GM12878 (cell line): ENCODE measurements around the gene RELL2. TPM values are rescaled to one million over a fixed set of nuclear protein-coding genes. Genes with fewer than 3 reads are reported as not detected.

Source experiments
- ATAC-seq: fragments of 200-7000 bp; cut with Tn5 transposase; 3 replicates; pipeline ENCODE4 v1.9.1; 2020; ENCODE audit warnings: mild to moderate bottlenecking, moderate library complexity
- BruUV-seq: library from RNA; stranded (reverse); fragments of 400-500 nt; replicated peaks from 2 replicates; lab custom pipeline; 2021; lab: Mats Ljungman, UMichigan
- CTCF ChIA-PET: fragments of 300-600 bp; sonication (Branson Sonifier 250); formaldehyde crosslinking; extraction: SDS; loops from one replicate; lab custom pipeline; 2021; ENCODE audit warnings: inconsistent platforms; lab: Yijun Ruan, JAX
- POLR2A ChIA-PET: fragments of 350-600 bp; formaldehyde crosslinking; extraction: SDS; loops from one replicate; lab custom pipeline; 2021; ENCODE audit warnings: inconsistent platforms; lab: Charles Lee
- RAD21 ChIA-PET: fragments of 300-600 bp; sonication (Branson Sonifier 250); formaldehyde crosslinking; loops from one replicate; lab custom pipeline; 2023; ENCODE audit warnings: antibody characterized with exemption; ENCODE audit not compliant: unreplicated experiment; lab: Charles Lee
- SMC1A ChIA-PET: fragments of 300-600 bp; sonication (Branson Sonifier 250); formaldehyde crosslinking; loops from one replicate; lab custom pipeline; 2023; ENCODE audit not compliant: unreplicated experiment, uncharacterized antibody; lab: Charles Lee
- DNase-seq: peaks from one replicate; pipeline ENCODE4 v3.0.0-alpha.2; 2011; ENCODE audit warnings: low read depth, low spot score
- FAIRE-seq: peaks from 3 replicates; lab custom pipeline; 2011; peaks lifted over from hg19 to GRCh38; lab: Jason Lieb, UNC
- H2AFZ ChIP-seq: 2 replicates; pipeline ENCODE4 v1.6.0; 2011; ENCODE audit warnings: low read depth, low read length, control low read depth; ENCODE audit not compliant: control insufficient read depth
- H3K27ac ChIP-seq: 2 replicates; pipeline ENCODE4 v1.5.1; 2011; ENCODE audit warnings: control low read depth; ENCODE audit not compliant: control insufficient read depth, insufficient read depth
- H3K27me3 ChIP-seq, 2 experiments: replicated peaks in 1 of 2; 2 replicates each; pipeline versions ENCODE4 v1.6.0 to v1.6.1; 2011; ENCODE audit warnings: low read length in 1 of 2; ENCODE audit not compliant: control insufficient read depth in 2 of 2, insufficient read depth in 2 of 2
- H3K36me3 ChIP-seq, 2 experiments: 2 replicates each; pipeline ENCODE4 v1.5.1; 2011; ENCODE audit warnings: low read length in 1 of 2; ENCODE audit not compliant: control insufficient read depth in 2 of 2, insufficient read depth in 2 of 2
- H3K4me1 ChIP-seq: 2 replicates; pipeline ENCODE4 v1.6.1; 2011; ENCODE audit warnings: mild to moderate bottlenecking, low read length, moderate library complexity, mixed read lengths; ENCODE audit not compliant: control insufficient read depth, insufficient read depth
- H3K4me2 ChIP-seq: 2 replicates; pipeline ENCODE4 v1.6.0; 2011; ENCODE audit warnings: control low read depth; ENCODE audit not compliant: control insufficient read depth, insufficient read depth
- H3K4me3 ChIP-seq: fragments of 200-600 bp; sonication (generic); 2 replicates; pipeline ENCODE4 v1.5.1; 2016
- H3K79me2 ChIP-seq: 2 replicates; pipeline ENCODE4 v1.6.0; 2011; ENCODE audit warnings: low read length; ENCODE audit not compliant: control insufficient read depth, insufficient read depth
- H3K9ac ChIP-seq: 2 replicates; pipeline ENCODE4 v1.8.0; 2011; ENCODE audit warnings: low read length, control low read depth, mixed read lengths; ENCODE audit not compliant: control insufficient read depth, insufficient read depth
- H3K9me3 ChIP-seq: replicated peaks from 3 replicates; pipeline ENCODE4 v1.5.1; 2011; ENCODE audit warnings: mild to moderate bottlenecking, low read length; ENCODE audit not compliant: control insufficient read depth, insufficient read depth
- H4K20me1 ChIP-seq: 2 replicates; pipeline ENCODE4 v1.6.0; 2011; ENCODE audit not compliant: control insufficient read depth, insufficient read depth
- BRCA1 ChIP-seq: IDR thresholded peaks from 2 replicates; pipeline ENCODE4 v1.6.1; 2011; ENCODE audit warnings: low read depth, low read length, improper control_type of control experiment
- EZH2 ChIP-seq: IDR thresholded peaks from 2 replicates; pipeline ENCODE4 v1.6.1; 2012; ENCODE audit warnings: low read depth, mild to moderate bottlenecking, control low read depth, inconsistent platforms, low read length, borderline replicate concordance; ENCODE audit not compliant: control insufficient read depth
- HCFC1 ChIP-seq: fragments of 150-350 bp; IDR thresholded peaks from 2 replicates; pipeline ENCODE4 v1.6.1; 2014; ENCODE audit warnings: low read length
- HDAC6 ChIP-seq: fragments of 200-600 bp; sonication (generic); IDR thresholded peaks from one replicate; pipeline ENCODE4 v1.8.0; 2017; ENCODE audit warnings: antibody characterized with exemption; ENCODE audit not compliant: unreplicated experiment
- JUND ChIP-seq: IDR thresholded peaks from 2 replicates; pipeline ENCODE4 v1.6.1; 2012; ENCODE audit warnings: low read depth, mild to moderate bottlenecking, low read length, improper control_type of control experiment, moderate library complexity
- KLF5 ChIP-seq: fragments of 450-650 bp; IDR thresholded peaks from 2 replicates; pipeline ENCODE4 v1.6.1; 2014; ENCODE audit warnings: mild to moderate bottlenecking; ENCODE audit not compliant: partially characterized antibody
- POLR2AphosphoS5 ChIP-seq: IDR thresholded peaks from 2 replicates; pipeline ENCODE4 v1.6.1; 2011; ENCODE audit warnings: mild to moderate bottlenecking, low read length, inconsistent platforms
- RAD51 ChIP-seq: fragments of 450-650 bp; IDR thresholded peaks from 2 replicates; pipeline ENCODE4 v1.6.1; 2016; ENCODE audit warnings: moderate library complexity, mild to moderate bottlenecking, inconsistent platforms
- RBBP5 ChIP-seq: fragments of 200-600 bp; sonication (generic); conservative IDR thresholded peaks from 2 replicates; pipeline ENCODE4 v1.6.1; 2016
- RCOR1 ChIP-seq: conservative IDR thresholded peaks from 2 replicates; pipeline ENCODE4 v1.6.1; 2012; ENCODE audit warnings: low read depth, low read length, improper control_type of control experiment
- SRF ChIP-seq, 2 experiments: IDR thresholded peaks; 2 replicates each; pipeline ENCODE4 v1.6.1; 2011; ENCODE audit warnings: low read depth in 2 of 2, low read length in 2 of 2, mild to moderate bottlenecking in 1 of 2, moderate library complexity in 1 of 2
- TBL1XR1 ChIP-seq: IDR thresholded peaks from 2 replicates; pipeline ENCODE4 v1.6.1; 2012; ENCODE audit warnings: low read depth, low read length, improper control_type of control experiment
- TCF12 ChIP-seq: IDR thresholded peaks from 2 replicates; pipeline ENCODE4 v1.6.1; 2011; ENCODE audit warnings: low read depth, mild to moderate bottlenecking, low read length
- TCF7 ChIP-seq: IDR thresholded peaks from 2 replicates; pipeline ENCODE4 v1.6.1; 2014; ENCODE audit warnings: antibody characterized with exemption, borderline replicate concordance
- ZNF592 ChIP-seq: fragments of 450-650 bp; IDR thresholded peaks from 2 replicates; pipeline ENCODE4 v1.6.1; 2017; ENCODE audit warnings: mild to moderate bottlenecking, moderate library complexity
- ZZZ3 ChIP-seq: IDR thresholded peaks from 2 replicates; pipeline ENCODE4 v1.6.1; 2011; ENCODE audit warnings: low read depth; ENCODE audit not compliant: control insufficient read depth, insufficient read length
- WGBS: methylation state at CpG from one replicate; pipeline ENCODE4 v1.1.6; 2016; ENCODE audit warnings: low lambda C conversion rate; ENCODE audit not compliant: insufficient replicate concordance, insufficient coverage; ENCODE audit errors: missing lambda C conversion rate; 5-methylcytosine and 5-hydroxymethylcytosine counted together
- in situ Hi-C: fragments of 300-500 bp; cut with MboI; formaldehyde crosslinking; loops from 9 replicates; pipeline ENCODE4 v1.14.3; 2018; ENCODE audit warnings: mixed read lengths
- intact Hi-C: fragments of 100-400 bp; cut with micrococcal nuclease; formaldehyde crosslinking; loops from one replicate; pipeline ENCODE4 v1.14.2; 2022; ENCODE audit not compliant: unreplicated experiment
- polyA plus RNA-seq, 11 experiments: library from polyadenylated mRNA; depleted of rRNA in 4 of 11; unstranded in 6 of 11; stranded (reverse) in 5 of 11; fragments of >200 nt; fragmentation: Nextera tagmentation in 4 of 11; fragmentation: Illumina TruSeq in 1 of 11; extraction: Ambion mirVana in 4 of 11; extraction: Trizol in 1 of 11; gene quantifications; 1 replicate in 1 of 11; 2 replicates in 10 of 11; pipeline versions ENCODE4 v1.2.1 to v1.2.3, GENCODE V29; 2011 to 2016; ENCODE audit warnings: inconsistent platforms in 2 of 11, missing spikeins in 2 of 11, low read depth in 1 of 11
- total RNA-seq, 4 experiments: library from RNA; depleted of rRNA in 3 of 4; stranded (reverse); fragments of >200 nt in 3 of 4; fragmentation: Illumina TruSeq in 1 of 4; extraction: Trizol in 1 of 4; gene quantifications; 2 replicates each; pipeline versions ENCODE4 v1.2.1 to v1.2.3, GENCODE V29; 2013 to 2021

Gene RELL2
- total and polyA plus RNA-seq, 10 of the 15 experiments (the other 5 are each of a cell fraction or from before 2014, with no cell fraction given) = 0.23 to 21.4 (median 7.1) TPM

- no peak for TF ChIP-seq RAD51
- no peak for TF ChIP-seq HDAC6
- no peak for TF ChIP-seq TBL1XR1
- no peak for TF ChIP-seq EZH2
- no peak for TF ChIP-seq JUND
- TF ChIP-seq RBBP5 = no peak
- no peak for TF ChIP-seq RCOR1
- TF ChIP-seq TCF12 = no peak
- TF ChIP-seq POLR2AphosphoS5 = no peak
- TF ChIP-seq ZZZ3 = no peak
- no peak for TF ChIP-seq KLF5
- no peak for TF ChIP-seq ZNF592
- TF ChIP-seq SRF (IDR thresholded peaks at IDR 0.05; ENCODE audit: low read depth in 2 of 2, low read length in 2 of 2) = no peak
- no peak for TF ChIP-seq TCF7
- no peak for TF ChIP-seq HCFC1
- no peak for TF ChIP-seq BRCA1
- ATAC-seq (no peak), DNase-seq (no peak), FAIRE-seq (no peak)
- in situ Hi-C loops (loop anchor here (10.0 kb wide), 1 partner anchor 463 kb away; no protein-coding TSS in a partner anchor), intact Hi-C loops (no loop called here)
- ChIA-PET SMC1A (no interaction called here), CTCF (interaction anchor here (1.2 to 1.5 kb wide), 3 partner anchors 20 to 286 kb away, joined by 3 to 4 read pairs (median 3); no protein-coding TSS in a partner anchor), RAD21 (interaction anchor here (0.6 kb wide), 1 partner anchor 344 kb away, joined by 3 read pairs; no protein-coding TSS in a partner anchor), POLR2A (no interaction called here)
- H4K20me1 ChIP-seq = no peaks in the 10 kb centered on the region
- H3K4me1 ChIP-seq = no peaks in the 10 kb centered on the region
- H3K4me3 ChIP-seq = no peak overlapping the region
- no TSS peak for BruUV-seq
- H3K27ac ChIP-seq = no peak overlapping the region
- no peak overlapping the region for H3K9ac ChIP-seq
- no peaks in the 10 kb centered on the region for H3K36me3 ChIP-seq
- 40% methylated on average over 23 of the region's 23 CpGs for WGBS
- no peak overlapping the region for H2AFZ ChIP-seq
- H3K27me3 ChIP-seq = no peaks in the 10 kb centered on the region; a peak in 2 of 4 replicates
- H3K79me2 ChIP-seq = no peaks in the 10 kb centered on the region
- H3K4me2 ChIP-seq = no peak overlapping the region
- H3K9me3 ChIP-seq = no peaks in the 10 kb centered on the region
Measured at GRCh38 chr5:141672071-141672840, 35.5 kb downstream of the RELL2 start.
